ENCODE measurements around the gene LAMB2.

The LAMB2 gene

GRCh38 chr3:49161197-49161596 lies 28.3 kb upstream of the LAMB2 start:
- no peak for DNase-seq

GRCh38 chr3:49158792-49159191 lies 25.9 kb upstream of the LAMB2 start:
- DNase-seq: no peak

- DNase-seq: no peak
Observed at GRCh38 chr3:49158103-49158709, 25.4 kb upstream of the LAMB2 start.

DNA sequence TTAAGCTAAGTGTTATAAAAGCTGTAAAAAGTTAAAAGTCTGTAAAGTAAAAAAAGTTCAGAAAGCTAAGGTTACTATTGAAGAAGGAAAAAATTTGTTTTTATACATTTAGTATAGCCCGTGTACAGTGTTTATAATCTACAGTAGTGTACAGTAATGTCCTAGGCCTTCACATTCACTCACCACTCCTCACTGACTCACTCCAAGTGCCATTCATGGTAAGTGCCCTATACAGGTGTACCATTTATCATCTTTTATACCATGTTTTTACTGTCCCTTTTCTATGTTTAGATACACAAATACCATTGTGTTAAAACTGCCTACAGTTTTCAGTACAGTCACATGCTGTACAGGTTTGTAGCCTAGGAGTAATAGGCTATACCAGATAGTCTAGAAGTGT lies 24.4 kb upstream of the LAMB2 start:
- no peak for DNase-seq

GRCh38 chr3:49153349-49153912 lies 20.6 kb upstream of the LAMB2 start:
- DNase-seq: no peak

GRCh38 chr3:49151610-49152009 lies 18.8 kb upstream of the LAMB2 start:
- no peak for DNase-seq

- no peak for DNase-seq
Observed at GRCh38 chr3:49148159-49148558, 15.3 kb upstream of the LAMB2 start.

DNA sequence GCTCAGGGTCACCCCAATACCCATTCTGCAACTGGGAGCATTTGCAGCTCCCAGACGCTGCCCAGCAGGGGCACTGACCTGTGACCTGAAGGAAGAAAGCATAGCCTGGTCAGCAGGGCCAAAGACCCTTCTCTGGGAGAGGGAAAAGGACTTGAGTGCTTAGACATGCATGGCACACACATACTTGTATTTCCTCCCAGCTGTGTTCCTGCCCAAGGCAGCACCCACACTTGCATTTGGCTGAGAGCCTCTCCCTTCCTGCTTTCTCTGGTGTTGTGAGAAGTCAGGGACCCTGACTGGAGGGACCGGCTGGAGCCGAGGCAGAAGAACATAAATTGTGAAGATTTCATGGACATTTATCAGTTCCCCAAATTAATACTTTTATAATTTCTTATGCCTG lies 7.2 kb upstream of the LAMB2 start:
- DNase-seq: no peak

GRCh38 chr3:49135499-49135898 lies 2.6 kb upstream of the LAMB2 start:
- DNase-seq: no peak

GRCh38 chr3:49134471-49135265 lies 1.8 kb upstream of the LAMB2 start:
- DNase-seq: no peak

DNA sequence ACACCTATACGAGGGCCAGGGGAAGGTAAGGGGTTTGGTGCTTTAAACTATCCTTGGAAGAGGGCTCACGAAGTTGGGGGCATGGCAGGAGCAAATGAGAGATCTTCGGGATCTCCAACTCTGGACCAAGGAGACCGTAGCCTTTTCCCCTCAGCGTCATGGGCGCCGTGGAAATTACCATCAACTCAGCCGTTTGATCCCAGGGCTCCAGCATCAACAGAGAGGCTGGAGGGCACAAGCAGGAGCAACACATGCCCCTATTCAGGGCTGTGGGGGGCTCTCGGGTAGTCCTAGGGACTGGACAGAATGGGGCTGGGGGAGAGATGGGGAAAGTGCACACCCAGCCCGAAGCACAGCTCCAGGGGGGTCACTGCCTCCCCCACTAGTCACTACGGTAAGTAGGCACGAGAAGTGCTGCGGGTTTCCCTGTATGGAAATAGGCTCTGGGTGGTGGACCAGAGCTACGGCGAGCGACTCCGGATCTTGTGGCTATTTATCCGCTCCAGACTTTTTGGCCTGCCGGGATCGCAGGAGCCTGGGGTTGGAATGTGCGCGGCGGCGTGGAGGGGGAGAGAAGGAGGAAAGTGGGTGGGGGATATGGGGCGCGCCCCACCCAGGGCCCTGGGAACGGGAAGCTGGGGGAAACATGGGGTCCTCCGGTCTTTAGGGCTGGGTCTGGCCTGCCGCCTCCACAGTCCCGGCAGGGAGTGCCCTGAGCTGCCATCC lies 539 bp upstream of the LAMB2 start:
- peak; percentile 93 for DNase-seq

GRCh38 chr3:49132073-49132436 lies 795 bp downstream of the LAMB2 start:
- no peak for DNase-seq

DNA sequence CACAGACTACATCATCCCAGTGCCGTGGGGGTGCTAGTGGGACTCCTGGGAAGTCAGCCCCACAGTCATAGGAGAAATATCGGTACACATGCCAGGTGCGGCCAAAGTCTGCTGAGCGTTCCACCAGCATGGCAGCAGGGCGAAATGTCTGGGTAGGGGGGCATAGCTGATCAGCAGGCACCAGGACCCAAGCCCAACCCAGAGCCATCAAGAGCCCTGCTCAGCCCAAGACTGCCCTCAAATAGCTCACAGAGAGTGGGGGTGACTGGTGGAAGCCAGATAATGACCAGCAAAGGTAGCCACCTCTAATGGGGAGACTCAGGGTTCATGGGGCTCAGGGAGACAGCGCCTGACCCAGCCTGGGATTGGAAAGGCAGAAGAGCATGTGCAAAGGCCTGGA lies 1.3 kb downstream of the LAMB2 start:
- DNase-seq: no peak

DNA sequence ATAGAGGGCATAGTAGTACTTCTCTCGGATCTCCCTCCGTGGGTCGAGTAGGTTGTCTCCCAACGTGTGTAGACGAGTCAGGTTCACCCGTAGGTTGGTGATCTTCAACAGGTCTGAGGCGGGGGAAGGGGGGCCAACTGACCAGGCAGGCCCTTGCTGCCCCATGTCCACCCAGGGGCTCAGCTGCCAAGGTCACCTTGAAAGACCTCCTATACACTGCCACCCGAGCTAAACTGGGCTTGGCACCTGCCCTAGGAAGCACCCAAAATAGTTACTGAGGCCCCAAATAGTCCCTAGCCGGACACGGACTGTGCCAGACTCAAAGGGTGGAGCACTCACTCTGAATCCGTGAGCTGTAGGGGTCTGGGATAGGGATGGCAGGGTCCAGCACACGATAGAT lies 1.8 kb downstream of the LAMB2 start:
- no peak for DNase-seq

GRCh38 chr3:49124991-49125670 lies 7.7 kb downstream of the LAMB2 start:
- no peak for DNase-seq

DNA sequence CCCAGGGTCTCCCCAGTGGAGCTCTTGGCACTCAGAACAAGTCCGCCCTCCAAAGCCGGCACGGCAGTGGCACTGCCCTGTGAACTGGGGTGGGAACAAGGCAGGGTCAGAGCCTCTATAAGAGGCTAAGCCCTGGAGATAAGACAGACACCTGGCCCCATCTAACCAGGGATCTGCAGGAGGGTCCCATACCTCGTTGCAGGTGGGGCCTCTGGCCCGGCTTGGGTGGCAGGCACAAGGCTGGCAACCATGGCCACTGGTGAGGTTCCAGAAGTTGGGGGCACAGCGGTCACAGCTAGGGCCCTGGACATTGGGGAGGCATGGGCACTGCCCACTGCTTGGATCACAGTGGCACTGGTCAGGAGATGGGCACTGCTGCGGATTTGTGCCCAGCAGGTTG lies 8.6 kb downstream of the LAMB2 start:
- no peak for DNase-seq

GRCh38 chr3:49123687-49124086 lies 9.2 kb downstream of the LAMB2 start:
- no peak for DNase-seq

DNA sequence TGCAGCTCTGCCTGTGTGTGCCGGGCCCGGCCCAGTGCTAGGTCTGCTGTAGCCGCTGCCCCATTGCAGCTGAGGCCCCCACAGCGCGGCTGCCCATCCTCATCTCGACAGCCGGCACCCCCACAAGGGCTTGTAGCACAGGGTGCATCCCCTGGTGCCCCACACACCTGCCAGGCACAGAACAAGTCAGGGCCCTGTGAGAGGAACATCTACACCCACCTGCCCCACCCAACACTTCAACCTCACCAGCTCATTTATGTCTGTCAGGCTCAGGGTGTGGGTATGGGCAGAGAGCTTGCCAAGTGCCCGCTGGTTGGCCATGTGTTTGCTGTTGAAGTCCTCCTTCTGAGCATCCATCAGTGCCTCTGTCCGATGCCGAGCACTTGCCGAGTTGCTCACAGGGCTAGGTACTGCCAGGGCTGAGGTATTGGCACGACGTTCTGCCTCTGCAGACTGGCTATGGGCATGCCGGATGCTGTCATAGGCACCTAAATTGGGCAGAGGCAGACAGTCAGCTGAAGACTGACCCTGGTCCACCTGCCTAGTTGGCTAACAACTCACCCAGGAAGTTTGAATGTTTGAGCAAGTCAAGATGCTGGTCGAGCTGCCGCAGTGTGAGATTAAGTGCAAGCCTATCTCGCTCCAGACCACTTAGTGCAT lies 9.8 kb downstream of the LAMB2 start:
- no peak for DNase-seq

DNA sequence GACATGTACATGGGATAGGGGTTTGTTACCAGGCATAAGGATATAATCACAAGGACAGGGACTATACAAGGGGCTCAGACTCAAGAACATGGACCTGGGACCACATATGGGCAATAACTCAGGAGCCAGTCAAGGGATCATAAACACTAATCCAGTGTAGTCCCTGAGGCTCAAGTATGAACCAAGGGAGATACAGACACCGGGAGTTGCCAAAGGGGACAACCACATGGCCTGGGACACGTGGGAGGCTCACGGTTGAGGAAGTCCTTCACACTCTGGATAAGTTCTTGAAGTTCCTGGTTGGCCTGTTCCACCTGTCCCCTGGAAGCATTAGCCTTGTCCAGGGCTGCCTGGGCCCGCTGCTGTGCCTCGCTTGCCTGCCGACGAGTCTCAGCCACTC lies 10.4 kb downstream of the LAMB2 start:
- no peak for DNase-seq

DNA sequence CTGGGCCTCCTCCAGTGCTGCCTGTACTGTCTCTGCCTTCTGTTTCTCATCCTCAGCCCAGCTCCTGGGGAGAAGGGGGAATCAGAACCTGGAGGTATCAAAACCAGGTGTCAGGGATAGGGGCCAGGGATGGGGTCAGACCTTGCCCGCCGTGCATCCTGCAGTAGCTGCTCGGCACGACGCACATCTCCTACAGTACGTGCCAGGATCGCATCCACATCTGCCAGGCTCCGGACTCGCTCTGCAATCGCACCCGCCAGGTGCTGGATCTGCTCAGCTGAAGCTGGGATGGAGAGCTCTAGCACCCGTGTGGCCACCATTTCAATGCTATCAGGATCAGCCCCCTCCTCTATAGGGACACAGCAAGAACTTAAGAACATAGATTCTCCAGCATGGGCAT lies 10.8 kb downstream of the LAMB2 start:
- no peak for DNase-seq

- no peak for DNase-seq
Observed at GRCh38 chr3:49121132-49121736, 11.6 kb downstream of the LAMB2 start.

- peak; percentile 93 for DNase-seq
Observed at GRCh38 chr3:49120438-49121131, 12.3 kb downstream of the LAMB2 start, which contains the start of gene USP19. USP19 (minus strand) TSS chr3:49120823; CDS start chr3:49119145, 1,678 bp downstream.
